HG02981 (cell line): ENCODE measurements around the gene SRP14.
A peak's percentile ranks its signal among the peaks of the same experiment; 100 is the strongest.
"Not testable (repeated sequence)": the region's sequence is repeated elsewhere in the genome, so short reads cannot be mapped to it uniquely, and the experiment has no call there.

ENCODE experiments used
- ATAC-seq: cut with Tn5 transposase; IDR thresholded peaks from one replicate; pipeline ENCODE4 v1.9.1; 2021; ENCODE audit warnings: mild to moderate bottlenecking, moderate library complexity; ENCODE audit not compliant: unreplicated experiment

SRP14 gene

DNA sequence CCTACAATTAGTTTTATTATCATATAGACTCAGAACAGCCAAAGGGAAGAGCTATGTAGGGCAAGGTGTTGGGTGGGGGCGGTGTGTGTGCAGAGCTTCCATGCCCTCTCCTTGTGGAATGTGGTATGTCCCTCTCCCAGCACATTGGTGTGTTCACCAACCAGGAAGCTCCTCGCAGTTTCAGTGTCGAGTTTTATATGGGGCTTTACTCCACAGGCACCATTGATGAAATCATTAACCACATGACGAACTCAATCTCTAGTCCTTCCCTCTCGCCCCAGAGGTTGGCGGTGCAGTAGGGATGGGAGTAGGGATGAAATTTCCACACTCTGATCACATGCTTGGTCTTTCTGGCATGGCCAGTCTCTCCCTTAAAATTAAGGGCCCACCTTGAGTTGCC, 13.6 kb upstream of the SRP14 start:
- ATAC-seq = no peak

DNA sequence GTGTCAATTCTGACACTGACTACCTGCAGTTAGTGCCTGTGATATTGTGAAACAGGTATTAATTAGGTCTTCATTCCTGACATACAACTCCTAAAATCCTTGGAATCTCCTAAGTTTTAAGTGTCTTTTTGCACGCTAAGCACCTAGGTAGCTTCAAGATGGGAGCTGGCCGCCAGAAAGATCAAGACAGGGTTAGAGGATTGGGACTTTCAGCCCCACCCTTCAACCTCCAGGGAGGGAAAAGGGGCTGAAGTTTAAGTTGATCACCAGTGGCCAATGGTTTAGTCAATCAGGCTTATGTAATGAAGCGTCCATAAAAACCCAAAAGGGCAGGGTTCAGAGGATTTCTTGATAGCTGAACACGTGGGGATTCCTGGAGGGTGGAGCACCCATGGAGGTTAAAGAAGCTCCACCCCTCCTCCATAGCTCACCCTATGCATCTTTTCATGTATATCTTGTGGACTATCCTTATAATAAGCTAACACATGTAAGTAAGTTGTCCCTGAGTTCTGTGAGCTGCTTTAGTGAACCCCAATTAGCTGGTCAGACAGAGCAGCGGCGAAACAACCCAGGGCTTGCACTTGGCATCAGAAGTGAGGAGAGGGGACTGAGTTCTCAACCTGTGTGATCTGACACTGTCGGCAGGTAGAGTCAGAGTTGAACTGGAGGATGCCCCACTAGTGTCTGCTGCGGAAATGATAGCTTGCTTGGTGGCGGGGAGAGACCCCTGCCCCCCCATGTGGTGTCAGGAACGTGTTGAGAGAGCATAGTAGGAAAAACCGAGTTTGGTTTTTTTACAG, 12.8 kb upstream of the SRP14 start:
- ATAC-seq = no peak

DNA sequence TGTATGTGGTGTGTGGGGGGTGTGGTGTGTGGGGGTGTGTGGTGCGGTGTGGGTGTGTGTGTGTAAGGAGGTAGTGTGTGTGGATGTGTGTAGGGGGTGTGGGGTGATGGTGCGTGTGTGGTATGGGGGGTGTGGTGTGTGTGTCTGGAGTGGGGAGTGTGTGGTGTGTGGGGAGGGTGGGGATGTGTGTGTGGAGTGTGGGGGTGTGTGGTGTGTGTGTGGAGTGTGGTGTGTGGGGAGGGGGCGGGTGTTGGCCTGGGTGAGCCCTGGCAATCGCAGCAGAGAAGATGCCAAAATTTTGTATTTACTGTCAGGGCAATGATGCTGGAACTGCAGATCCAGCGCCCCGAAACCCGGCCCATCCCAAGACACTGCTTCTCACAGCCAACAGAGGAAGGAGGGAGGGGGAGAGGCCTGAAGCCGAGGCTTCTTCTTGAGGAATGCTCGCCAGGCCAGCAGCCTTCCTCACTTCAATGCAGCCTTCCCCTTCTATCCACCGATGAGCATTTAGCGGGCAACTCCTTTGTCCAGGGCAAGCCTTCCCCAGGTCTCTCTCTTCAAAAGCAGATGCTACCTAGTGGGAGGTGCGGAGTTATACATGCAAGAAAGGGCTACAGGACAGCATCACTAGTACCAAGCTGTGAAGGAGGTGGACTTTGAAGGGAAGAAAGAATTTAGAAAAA, 11.9 kb upstream of the SRP14 start:
- no peak for ATAC-seq

DNA sequence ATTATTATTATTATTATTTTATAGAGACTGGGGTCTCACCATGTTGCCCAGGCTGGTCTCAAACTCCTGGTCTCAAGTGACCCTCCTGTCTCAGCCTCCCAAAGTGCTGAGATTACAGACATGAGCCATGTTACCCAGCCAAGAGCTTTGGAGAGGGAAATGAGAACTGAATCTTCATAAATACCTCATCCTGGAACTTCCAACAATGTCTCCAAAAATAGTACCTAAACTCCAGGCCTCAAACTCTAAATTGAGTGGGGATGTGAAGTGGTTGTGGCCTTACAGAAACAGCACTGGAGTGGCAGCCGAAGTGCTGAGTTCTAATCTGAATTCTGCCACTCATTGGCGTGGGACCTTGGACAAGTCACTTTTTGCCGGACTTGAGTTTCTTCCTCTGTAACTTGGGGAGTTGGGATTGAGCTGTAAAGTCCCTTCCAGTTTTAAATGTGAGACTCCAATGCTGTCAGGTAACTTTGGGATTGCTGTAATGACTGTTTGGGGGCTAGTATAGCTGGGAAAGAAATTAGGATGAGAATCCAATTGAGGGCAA, 10.0 kb upstream of the SRP14 start:
- ATAC-seq = no peak

DNA sequence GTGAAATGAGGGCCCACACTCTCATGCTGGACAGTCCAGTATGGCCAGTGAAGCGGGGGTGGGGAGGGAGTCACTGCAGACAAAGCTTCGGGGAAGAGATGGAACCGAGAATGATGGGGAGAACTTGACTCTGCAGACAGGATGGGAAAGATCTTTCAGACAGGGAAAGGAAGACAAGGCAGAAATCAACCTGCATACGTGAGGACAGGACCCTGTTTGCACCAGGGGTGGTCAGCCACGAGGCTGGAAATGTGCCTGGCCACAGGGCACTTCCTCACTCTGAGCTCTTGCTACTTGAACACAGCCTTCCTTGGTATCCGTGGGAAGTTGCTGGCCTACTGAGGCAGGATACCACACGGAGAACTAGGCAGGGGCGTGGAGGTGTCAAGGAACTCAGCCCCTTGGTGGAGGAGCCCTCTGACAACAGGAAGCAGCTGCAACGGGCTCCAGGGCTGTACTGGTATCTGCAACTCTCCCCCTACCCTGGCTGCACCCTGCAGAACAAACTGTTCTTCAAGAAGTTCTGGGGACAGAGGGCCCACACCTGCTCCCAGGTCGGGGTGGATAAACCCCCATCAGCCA, 9.3 kb upstream of the SRP14 start:
- ATAC-seq = no peak

DNA sequence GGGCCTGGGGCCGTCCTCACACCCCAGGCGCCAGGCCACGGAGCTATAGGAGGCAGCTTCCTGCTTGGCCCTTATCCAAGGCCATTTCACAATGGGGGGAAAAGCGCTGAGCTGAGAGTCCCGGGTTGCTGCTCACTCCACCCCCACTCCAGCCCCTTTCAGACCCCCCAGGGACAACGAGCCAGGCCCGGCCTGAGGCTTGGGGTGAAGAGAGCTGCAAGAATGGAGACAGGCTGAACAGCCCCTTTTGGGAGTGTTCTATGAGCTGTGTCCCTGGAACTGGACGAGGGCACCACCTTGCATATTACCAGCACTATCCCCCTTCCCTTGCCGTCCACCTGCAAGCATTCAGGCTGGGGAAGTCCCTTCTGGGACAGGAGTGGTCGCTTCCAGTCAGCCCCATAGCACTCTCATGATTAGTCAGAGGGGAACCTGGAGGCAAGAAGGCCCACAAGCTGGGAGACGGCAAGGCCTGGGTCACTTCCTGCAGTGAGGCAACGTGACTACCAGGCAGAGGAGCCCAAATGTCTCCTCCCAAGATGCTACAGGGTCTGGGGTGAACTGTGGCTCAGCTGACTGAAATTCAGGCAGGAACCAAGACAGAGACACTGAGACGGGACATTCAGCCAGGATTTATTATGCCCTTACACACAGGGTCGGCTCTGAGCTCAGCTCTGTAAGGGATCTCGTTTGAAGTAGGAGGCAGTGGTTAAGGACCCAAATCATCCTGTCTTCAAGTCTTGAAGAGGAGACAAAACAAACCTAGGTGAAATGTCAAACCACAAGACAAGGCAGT, 8.6 kb upstream of the SRP14 start:
- ATAC-seq = peak; percentile 48

DNA sequence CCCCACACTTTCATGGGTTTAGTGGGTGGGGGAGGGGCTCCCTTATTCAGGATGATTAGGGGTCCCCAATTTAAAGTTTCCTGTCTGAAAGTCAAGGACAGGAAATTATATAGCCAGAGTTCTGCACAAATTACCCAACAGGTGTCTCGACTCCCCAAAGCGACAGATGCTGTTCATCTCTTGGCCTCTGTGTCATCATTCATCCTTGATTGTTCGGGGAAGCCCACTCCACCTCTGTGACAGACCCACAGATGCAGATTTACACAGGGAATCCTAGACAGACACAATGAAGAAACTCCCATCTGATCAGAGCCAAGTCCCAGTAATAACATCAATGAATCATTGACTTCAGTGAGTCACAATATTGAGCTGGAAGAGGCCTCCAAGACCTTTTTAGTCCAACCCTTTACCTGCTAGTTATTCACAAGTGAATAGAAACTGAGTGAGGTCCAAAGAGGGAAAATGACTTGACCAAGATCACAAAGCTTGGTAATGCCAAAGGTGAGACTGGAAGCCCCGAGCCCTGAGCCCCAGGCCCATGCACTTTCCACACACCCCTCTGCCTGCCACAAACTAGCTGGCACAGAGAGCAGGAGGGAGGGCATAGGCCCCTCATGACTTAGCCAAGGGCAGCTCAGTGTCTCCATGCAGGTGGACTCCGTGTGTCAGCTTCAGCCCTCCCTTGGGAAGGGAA, 7.9 kb upstream of the SRP14 start:
- no peak for ATAC-seq

DNA sequence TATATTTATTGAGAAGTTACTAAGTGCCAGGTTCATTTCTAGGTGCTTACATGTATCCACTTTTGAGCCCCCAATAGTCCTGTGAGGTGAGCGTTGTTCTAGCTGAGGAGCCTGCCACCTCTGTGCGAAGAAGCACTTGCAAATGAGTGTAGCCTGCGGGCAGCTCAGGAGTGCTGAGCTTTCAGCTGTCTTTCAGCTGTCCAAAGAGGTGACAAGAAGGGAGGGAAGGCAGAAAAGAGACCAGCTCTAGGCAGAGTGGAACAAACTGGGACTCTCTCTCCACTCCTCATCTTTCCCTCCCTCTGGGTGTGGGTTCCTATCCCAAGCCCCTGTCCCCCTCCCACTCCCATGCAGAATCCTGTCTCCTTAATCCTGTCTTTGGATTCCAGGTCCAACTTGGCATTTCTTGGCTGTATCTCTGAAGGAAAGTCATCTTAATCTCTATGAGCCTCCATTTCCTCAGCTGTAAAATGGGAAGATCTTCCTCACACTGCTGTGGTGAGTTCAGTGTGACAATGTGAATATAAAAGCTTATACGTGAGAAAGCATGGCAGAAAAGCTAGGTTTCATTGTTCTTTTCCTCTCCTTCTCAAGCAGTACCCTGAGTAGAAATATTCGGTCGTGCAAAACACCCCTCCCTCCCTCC, 6.7 kb upstream of the SRP14 start:
- peak; percentile 10 for ATAC-seq

DNA sequence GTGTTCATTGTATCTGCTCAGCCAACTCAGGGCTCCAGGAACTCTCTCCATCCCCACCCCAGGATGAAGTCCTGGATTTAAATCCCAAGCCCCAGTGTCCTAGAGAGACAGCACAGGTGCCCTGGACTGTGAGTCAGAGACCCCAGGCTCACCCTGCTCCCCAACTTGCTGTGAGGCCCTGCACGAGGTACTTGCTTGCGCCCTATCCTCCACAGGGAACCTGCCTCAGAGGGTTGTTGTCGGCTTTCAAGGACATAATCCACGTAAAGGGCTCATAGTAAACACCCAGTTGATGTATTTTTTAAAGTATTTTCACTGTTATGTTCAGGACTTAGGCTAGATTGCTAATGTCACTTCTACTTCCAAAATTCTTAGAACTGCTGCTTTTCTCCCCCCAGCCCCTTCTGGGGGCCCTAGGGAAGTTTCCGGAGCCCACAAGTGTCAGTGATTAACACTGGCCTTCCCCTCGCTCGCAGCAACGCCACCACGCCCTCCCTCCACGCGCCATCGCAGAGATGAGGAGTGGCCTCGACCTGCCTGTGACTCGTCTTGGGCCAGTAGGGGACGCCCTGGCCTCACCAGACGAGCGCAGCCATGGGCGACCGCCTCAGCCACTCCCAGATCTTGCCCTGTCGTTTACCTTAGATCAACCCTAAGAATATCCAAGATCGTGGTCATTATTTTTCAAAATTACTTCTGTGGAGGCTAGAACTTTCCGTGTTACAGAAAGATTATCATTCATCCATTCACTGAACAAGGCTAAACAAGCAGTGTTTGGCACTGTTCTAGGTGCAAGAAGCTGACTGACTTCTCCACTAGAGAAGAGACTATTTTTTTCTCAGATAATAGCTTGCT, 6.0 kb upstream of the SRP14 start:
- peak; percentile 64 for ATAC-seq

DNA sequence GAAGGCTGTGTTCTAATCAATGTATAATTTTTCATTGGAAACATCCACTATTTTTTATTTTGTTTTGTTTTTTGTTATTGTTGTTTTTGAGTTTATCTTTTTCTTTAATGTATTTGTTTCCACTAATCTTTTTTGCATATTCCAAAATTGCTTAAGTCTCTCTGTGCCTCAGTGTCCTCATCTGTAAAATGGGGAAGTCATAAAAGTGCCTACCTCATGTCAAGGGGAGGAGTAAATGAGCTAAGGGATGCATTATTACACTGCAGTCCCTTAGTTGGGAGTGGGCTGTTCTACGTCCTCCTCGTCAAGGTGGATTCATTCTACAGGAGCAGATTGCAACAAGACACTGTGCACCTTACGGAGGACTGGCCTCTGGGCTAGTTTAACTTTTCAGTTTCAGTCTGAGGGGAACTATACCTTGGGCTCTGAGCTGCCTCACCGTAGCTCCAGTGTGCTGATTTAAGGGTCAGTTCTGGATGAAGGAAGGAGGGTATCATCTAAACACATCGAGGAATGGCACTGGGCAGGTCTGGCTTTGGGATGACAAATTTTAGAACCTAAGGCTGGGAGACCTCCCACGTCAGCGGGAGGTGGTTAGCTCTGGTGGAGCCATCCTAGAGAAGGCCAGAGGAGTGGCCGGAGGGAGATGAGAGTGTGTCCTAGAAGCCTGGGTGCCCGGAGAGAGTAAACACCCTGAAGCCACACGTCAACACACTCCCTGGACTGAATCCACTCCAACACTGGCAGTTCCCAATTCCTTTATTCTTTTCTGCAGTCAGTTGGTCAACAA, 5.1 kb upstream of the SRP14 start:
- no peak for ATAC-seq

DNA sequence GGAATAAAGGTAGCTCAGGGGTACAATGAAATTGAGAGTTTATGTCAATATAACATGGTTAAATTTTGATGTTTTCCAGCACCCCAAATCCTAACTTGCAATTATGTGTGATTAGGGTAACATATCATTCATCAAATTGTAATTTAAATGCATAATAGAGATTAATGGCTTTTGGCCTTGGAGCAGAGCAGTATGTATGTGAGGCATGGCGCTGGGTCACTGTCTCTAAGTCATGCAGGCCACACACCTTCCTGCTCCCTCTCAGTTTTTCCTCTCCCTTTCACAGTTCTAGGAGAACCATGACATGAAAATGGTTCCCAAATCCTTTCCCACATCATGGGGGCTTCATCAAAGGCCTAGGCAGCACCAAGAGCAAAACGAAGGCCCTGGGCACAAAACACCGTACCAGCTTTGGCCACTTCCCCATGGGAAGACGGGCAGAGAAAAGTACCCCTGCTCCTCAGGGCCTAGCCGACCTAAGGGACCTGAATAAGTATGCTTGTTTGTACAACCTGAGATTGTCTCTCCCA, 3.9 kb upstream of the SRP14 start:
- no peak for ATAC-seq

DNA sequence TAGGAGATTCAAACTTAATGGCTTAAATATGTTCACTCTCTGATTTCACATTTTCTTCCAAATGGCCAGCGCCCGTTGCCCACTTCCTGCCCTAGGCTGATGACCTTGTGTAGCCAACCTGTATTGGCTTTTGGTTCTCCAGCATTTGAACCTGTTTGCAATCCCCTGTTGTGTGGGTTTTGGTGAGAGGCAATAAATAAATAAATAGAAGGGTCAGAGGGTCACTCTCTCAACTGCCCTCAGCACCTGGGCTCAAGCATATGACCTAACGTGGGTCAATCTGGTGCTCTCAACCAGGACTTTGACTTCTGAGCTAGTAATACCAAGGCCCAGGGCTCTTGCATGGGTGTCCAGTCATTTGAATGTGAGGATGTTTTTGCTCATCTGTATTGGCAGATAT, 1.8 kb upstream of the SRP14 start:
- no peak for ATAC-seq

DNA sequence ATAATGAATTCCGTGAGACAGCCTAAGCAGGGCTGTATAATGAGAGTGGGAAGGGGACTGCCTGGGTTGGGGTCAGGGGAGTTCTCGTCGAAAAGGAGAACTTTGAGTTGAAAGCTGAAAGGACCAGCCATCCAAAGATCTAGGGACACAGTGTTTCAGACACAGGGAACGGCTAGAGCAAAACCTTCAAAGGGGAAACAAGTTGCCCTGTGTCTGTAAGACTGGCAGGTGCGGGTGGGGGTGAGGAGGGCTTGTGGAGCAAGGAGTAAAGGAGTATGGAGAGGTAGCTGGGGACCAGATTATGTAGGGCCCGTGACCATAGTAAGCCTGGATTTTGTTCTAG, 1.3 kb upstream of the SRP14 start:
- ATAC-seq = no peak

DNA sequence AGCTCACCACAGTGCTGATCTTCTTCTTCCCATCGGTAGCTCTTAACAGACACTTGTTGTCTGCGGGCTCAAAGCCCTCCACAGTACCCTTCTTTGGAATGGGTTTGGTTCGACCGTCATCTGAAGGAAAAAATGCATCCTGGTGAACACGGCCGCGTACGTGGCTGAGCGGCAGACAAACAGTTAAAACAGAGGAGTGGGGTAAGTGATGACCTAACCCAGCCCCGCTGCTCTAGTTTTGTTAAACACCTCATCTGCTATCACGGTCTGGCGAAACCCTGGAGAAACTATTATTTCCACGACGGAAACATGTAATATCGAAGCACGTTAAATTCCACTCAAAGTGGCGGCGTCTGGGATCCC, 725 bp downstream of the SRP14 start:
- ATAC-seq = no peak

DNA sequence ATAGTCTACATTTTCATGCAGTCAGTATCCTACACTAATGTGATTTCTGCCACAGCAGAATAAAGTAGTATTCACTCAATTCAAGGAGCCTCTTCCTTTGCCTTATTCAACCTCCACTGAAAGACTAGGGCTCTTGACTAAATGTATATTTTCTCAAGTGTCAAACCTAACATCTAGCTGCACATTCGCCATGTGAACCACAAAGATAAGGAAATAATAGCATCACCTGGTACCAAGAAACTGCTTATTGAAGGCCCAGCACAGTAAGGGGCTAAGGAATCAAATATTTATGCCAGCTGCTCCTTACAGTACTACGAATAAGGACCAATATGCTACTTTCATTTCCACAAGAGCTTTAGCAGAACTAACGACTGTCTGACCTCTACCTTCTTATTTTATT, 1.3 kb downstream of the SRP14 start:
- ATAC-seq = no peak

DNA sequence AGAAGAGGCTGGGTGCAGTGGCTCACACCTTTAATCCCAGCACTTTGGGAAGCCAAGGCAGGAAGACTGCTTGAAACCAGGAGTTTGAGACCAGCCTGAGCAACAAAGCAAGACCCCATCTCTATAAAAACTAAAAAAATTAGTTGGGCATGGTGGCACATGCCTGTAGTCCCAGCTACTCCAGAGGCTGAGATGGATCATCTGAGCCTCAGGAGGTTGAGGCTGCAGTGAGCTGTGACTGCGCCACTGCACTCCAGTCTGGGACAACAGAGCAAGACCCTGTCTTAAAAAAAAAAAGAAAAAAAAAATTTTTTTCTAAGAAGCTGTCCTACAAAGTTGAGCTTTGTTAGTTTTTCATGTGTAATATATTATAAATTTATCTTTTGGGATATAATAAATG, 3.8 kb downstream of the SRP14 start:
- not testable (repeated sequence) for ATAC-seq

DNA sequence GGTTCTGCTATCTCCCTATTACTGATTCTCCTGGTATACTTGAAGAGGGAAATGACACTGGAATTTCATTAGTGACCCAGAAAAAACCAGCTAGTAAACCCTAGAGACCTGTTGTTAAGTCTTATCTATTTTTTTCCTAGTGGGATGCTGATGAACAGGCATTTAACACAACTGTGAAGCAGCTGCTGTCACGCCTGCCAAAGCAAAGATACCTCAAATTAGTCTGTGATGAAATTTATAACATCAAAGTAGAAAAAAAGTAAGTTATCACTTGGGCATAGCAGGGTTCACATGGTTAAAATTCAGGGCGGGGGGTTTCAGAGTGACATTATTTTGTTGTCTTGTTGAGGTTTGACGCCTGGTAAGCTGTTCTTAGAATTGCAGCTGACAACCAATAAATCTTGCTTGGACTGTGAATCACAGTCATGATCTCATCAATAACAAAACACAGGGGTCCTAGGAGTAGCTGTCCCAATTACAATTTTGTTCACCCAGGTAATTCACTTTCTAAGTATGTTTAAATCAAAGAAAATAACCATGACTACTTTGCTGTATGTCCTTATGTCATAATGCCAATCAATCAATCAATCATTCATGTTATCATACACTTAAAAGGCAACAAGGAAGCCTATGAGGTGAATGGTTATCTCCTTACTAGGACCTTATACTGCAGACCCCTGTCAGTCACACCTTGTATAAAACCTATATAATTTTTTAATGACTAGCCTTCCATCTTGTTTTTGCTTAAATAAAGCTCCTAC, 4.6 kb downstream of the SRP14 start:
- no peak for ATAC-seq
